Measurements from ENCODE around the gene GIGYF2. TPM values are rescaled to one million over a fixed set of nuclear protein-coding genes. Genes with fewer than 3 reads are reported as not detected.
"Not testable (repeated sequence)": the region's sequence is repeated elsewhere in the genome, so short reads cannot be mapped to it uniquely, and the experiment has no call there.

GIGYF2 gene
- polyA plus RNA-seq, 3 donors, result 14.6 to 23.6 (median 17.0) TPM

- H3K27ac ChIP-seq (ENCODE audit: low read depth, low read length), result no peak overlapping the region
- WGBS, 3 donors, result 38 to 46% (median 40%) methylated on average over 1 of the region's 1 CpG
Measured at GRCh38 chr2:232683368-232683767, 13.8 kb upstream of the GIGYF2 start.

- 90 to 94% (median 92%) methylated on average over 6 of the region's 6 CpGs for whole genome bisulfite sequencing, 3 donors
- H3K27ac ChIP-seq (ENCODE audit: low read depth, low read length), result not testable (repeated sequence)
Measured at GRCh38 chr2:232685391-232685790, 11.7 kb upstream of the GIGYF2 start.

GRCh38 chr2:232687382-232688160 is 9.6 kb upstream of the GIGYF2 start:
- WGBS, 3 donors, result 80 to 83% (median 82%) methylated on average over 11 of the region's 11 CpGs
- no peak overlapping the region for H3K27ac ChIP-seq (ENCODE audit: low read depth, low read length)

GRCh38 chr2:232688201-232688600 is 8.9 kb upstream of the GIGYF2 start:
- 89 to 97% (median 93%) methylated on average over 7 of the region's 7 CpGs for WGBS, 3 donors
- H3K27ac ChIP-seq (ENCODE audit: low read depth, low read length), result no peak overlapping the region

GRCh38 chr2:232689152-232689910 is 7.8 kb upstream of the GIGYF2 start:
- H3K27ac ChIP-seq (ENCODE audit: low read depth, low read length), result no peak overlapping the region
- 52 to 54% (median 52%) methylated on average over 3 of the region's 3 CpGs for WGBS, 3 donors

- 93 to 97% (median 96%) methylated on average over 13 of the region's 13 CpGs for WGBS, 3 donors
Measured at GRCh38 chr2:232691117-232691516, 6.0 kb upstream of the GIGYF2 start.

GRCh38 chr2:232693344-232693743 is 3.8 kb upstream of the GIGYF2 start:
- WGBS, 3 donors, result 81 to 89% (median 87%) methylated on average over 4 of the region's 4 CpGs

More at GRCh38 chr2:232691117-232691516, 6.0 kb upstream of the GIGYF2 start:
- H3K27ac ChIP-seq (ENCODE audit: low read depth, low read length), result not testable (repeated sequence)

GRCh38 chr2:232696609-232697058 is 497 bp upstream of the GIGYF2 start:
- H3K27ac ChIP-seq (ENCODE audit: low read depth, low read length), result no peak overlapping the region
- 40 to 48% (median 45%) methylated on average over 10 of the region's 10 CpGs for WGBS, 3 donors

More at GRCh38 chr2:232693344-232693743, 3.8 kb upstream of the GIGYF2 start:
- no peak overlapping the region for H3K27ac ChIP-seq (ENCODE audit: low read depth, low read length)

GRCh38 chr2:232697807-232698110 is 628 bp downstream of the GIGYF2 start:
- WGBS, 3 donors, result 0 to 1% (median 0%) methylated on average over 11 of the region's 11 CpGs
- H3K27ac ChIP-seq (ENCODE audit: low read depth, low read length), result peak overlapping the region; percentile 86

DNA sequence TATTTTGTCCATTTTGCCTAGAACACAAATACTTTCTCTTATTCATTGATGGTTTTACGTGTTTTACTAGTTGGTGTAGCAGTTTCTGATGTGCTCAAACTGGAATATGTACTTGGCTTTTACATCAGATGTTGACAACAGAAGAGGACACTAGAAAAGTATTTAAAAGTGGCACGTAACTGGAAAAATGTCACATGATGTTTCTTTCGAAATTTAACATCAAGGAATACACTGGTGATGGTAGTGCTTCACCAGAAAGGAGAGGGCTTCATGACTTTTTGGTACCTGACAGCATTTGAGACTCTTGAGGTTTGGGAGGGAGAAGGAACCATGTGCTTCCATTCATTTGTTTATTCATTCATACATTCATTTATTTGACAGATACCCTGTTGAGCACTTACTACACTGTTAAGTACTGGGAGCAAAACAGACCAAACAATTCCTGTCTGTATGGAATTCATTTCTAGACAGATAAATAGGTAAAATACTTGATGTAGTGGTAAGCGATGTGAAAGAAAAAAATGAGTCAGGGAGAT is 1.5 kb downstream of the GIGYF2 start:
- no peak overlapping the region for H3K27ac ChIP-seq (ENCODE audit: low read depth, low read length)
- 43 to 61% (median 59%) methylated on average over 4 of the region's 4 CpGs for WGBS, 3 donors

DNA sequence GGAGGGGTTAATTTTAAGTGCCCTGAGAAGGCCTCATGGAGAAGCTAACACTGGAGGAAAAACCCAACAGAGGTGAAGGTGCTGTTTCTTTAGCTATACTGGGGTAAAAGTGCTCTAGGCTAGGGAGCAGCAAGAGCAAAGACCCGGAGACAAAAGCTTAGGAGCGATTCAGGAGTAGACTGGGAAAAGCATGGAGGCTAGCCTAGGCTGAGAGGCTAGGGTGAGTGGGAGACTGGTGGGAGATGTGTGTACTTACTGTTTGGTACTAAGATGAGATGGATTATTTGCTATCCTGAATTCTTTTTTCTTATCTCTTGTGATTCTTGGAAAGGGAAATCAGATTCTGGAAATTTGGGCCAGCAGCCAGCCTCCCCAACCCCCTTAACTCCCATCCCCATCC is 2.0 kb downstream of the GIGYF2 start:
- no peak overlapping the region for H3K27ac ChIP-seq (ENCODE audit: low read depth, low read length)
- WGBS, 3 donors, result 69 to 87% (median 85%) methylated on average over 2 of the region's 2 CpGs

DNA sequence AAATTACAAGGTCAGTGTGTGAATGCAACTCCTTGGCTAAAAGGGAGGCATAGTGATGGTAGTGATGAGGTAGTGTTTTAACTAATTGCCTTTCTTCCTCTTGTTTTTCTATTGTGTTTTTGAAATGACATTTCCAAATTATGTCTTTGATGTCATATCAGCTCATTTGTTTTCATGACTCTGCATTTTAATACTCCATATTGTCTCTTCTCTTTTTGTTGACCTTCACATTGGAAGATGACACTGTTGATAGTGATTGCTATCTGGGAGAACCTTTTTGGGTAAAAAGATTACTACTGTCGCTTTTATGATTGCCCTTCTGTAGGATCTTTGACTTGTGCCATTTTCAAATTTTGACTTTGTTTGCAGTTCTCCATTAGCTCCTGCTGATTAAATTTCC is 3.0 kb downstream of the GIGYF2 start:
- no peak overlapping the region for H3K27ac ChIP-seq (ENCODE audit: low read depth, low read length)
- WGBS, 3 donors, result 88 to 99% (median 92%) methylated on average over 1 of the region's 1 CpG

DNA sequence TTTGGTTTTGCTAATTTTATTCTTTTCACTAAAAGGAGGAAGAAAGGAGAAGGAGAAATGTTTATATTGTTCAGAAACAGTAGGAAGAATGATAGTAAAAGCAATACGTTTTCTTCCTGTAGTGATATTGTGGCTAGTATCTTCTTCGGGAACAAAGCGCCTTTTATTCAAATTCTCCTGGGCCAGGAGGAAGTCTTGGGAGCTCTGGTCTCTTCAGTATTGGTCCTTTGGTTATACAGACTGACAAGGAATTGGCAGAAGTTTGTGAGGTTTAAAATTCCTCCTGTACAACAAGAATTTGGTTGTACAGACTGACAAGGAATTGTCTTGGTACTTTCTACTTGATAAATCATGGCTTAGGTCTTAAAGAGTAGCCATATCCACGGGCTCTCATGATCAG is 9.9 kb downstream of the GIGYF2 start:
- WGBS, 3 donors, result 87 to 95% (median 92%) methylated on average over 4 of the region's 4 CpGs
- H3K27ac ChIP-seq (ENCODE audit: low read depth, low read length), result no peak overlapping the region

GRCh38 chr2:232713505-232713904 is 16.4 kb downstream of the GIGYF2 start:
- H3K27ac ChIP-seq (ENCODE audit: low read depth, low read length), result no peak overlapping the region

DNA sequence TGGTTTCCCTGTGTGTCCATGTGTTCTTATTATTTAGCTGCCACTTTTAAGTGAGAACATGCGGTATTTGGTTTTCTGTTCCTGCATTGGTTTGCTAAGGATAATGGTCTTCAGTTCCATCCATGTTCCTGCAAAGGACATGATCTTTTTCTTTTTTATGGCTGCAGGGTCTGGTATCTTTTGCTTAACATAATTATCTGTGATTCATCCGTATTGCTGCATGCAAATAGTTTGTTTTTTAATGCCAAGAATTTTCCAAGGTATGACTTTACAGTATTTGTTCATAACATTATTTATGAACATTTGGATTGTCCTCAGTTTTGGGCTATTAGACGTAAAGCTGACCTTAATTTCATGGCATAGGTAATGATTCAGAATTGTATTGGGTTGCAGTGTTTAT is 17.8 kb downstream of the GIGYF2 start:
- H3K27ac ChIP-seq (ENCODE audit: low read depth, low read length), result no peak overlapping the region
- WGBS, 3 donors, result 67 to 91% (median 86%) methylated on average over 3 of the region's 3 CpGs

- not testable (repeated sequence) for H3K27ac ChIP-seq (ENCODE audit: low read depth, low read length)
Measured at GRCh38 chr2:232720056-232720455, 22.9 kb downstream of the GIGYF2 start.

DNA sequence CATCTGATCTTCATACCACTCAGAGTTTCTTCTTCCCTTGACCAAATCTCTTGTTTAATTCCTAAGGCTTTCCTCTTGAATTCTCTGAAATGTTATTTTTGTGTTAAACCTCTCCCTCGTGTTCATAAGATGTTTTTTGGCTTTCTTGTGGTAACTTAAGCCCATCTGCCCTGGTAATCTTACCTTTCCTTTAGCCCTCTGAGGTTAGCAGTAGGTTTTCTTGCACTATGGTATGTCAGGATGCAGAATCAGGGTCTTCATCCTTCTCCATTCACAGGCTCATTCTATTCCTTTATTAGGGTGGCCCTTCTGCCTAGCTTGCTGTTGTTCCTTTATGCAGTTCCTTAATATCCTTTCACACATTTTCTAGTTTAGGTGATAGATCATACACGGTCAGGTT is 24.1 kb downstream of the GIGYF2 start:
- WGBS, 3 donors, result 78 to 84% (median 84%) methylated on average over 2 of the region's 2 CpGs
- H3K27ac ChIP-seq (ENCODE audit: low read depth, low read length), result no peak overlapping the region

DNA sequence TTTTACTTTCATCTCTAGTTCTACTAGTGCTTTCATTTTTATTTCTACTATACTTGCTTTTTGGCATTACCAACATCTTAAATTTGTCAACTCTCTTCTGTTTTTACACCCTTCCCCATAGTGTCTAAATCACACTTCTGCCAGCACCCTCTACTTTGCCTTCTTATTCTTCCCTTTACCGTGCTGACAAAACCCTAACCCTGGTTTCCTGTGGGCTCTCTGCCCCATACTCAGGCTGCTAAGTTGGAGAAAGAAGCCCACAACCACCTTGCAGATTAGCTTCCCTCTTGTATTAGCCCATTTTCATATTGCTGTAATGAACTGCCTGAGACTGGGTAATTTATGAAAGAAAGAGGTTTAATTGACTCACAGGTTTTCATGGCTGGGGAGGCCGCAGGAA is 24.8 kb downstream of the GIGYF2 start:
- WGBS, 3 donors, result 52 to 86% (median 54%) methylated on average over 2 of the region's 2 CpGs
- no peak overlapping the region for H3K27ac ChIP-seq (ENCODE audit: low read depth, low read length)

- no peak overlapping the region for H3K27ac ChIP-seq (ENCODE audit: low read depth, low read length)
- WGBS, 3 donors, result 81 to 92% (median 90%) methylated on average over 1 of the region's 1 CpG
Measured at GRCh38 chr2:232723027-232723426, 25.9 kb downstream of the GIGYF2 start.

DNA sequence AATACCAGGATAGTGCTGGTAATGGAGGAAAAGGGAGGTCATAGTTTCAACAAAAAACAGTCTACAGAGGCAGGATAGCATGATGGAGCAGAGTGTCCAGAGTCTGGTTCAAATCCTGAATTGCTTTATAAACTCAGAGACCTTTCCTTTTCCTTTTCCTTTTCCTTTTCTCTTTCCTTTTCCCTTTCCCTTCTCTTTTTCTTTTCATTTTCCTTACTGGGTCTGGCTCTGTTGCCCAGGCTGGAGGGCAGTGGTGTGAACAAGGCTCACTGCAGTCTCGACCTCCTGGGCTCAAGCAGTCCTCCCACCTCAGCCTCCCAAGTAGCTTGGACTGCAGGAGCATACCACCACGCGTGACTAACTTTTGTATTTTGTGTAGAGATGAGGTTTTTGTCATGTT is 31.7 kb downstream of the GIGYF2 start:
- WGBS, 3 donors, result 95 to 99% (median 98%) methylated on average over 3 of the region's 3 CpGs
- no peak overlapping the region for H3K27ac ChIP-seq (ENCODE audit: low read depth, low read length)
